ENCODE measurements around the gene FNDC3B.
"Not testable (repeated sequence)": the region's sequence is repeated elsewhere in the genome, so short reads cannot be mapped to it uniquely, and the experiment has no call there.

Gene FNDC3B

DNA sequence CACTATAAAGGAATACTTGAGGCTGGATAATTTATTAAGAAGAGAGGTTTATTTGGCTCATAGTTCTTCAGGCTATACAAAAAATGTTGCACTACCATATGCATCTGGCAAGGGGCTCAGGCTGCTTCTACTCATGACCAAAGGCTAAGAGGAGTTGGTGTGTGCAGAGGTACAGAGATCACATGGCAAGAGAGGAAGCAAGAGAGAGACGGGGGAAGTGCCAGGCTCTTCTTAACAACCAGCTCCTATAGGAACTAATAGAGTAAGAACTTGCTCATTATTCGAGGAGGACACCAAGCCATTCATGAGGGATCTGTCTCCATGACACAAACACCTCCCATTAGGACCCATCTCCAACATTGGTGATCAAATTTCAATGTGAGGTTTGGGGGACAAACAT is 6.0 kb upstream of the FNDC3B start:
- no peak for DNase-seq

DNA sequence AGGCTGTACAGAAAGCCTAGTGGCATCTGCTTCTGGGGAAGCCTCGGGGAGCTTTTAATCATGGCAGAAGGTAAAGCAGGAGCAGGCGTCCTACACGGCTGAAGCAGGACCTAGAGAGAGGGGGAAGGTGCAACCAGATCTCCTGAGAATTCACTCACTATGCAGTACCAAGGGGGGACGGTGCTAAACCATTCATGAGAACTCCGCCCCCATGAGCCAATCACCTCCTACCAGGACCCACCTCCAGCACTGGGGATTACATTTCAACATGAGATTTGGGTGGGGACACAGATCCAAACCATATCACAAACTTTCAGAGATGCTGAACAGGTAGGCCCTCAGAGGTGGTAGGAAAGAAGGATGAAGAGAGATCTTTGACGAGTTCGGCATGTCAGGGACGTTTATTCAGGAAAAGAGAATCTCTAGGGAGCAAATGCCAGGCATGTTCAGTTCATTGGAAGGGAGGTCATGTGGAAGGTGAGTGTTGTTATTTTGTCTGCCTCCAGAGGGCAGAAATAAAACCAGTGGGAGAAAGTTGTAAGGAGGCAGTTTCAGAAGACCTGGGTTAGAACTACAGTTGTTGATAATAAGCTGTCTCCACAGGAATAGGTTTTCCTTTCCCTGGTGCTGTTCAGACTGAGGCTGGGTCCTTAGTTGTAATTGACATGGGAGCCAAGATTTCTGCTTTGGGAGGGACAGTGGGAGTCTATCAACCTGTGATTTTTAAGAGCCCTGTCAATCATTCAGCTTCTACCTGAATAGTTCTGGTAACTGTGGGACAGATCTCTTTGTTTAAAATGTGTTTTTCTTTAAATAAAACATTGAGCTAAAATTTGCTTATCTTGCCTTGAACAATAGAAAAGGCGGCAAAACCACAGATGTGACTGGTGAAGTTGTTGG is 4.3 kb upstream of the FNDC3B start:
- DNase-seq, result no peak

DNA sequence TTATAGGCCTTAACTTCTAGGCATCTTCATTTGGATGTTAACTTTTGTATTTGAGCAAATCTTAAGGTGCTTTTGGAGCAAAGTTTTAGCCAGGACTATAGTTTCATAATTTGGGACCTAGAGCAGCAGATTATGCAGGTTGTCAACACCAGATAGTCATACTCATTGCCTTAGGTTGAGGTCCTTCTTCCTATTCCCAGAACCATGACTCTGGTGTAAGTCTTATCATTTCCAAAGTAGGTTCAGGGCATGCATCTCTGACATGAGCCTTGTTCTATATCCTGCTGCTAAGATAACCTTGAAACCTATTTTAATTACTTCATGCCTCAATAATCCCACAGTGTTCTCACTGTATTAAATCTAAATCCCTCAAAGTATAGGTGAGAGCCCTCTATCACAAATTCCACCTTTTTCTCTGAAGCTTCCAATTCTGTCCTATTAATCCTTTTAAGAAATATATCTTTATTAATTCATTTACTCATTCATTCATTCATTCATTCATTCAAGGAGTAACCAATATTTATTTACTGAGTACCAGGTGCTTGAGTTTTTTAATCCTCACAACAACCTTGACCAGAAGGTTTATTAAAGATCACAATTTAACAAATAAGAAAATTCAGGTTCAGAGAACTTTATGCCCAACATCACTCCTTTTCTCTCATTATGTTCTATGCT is 2.7 kb upstream of the FNDC3B start:
- no peak for DNase-seq

DNA sequence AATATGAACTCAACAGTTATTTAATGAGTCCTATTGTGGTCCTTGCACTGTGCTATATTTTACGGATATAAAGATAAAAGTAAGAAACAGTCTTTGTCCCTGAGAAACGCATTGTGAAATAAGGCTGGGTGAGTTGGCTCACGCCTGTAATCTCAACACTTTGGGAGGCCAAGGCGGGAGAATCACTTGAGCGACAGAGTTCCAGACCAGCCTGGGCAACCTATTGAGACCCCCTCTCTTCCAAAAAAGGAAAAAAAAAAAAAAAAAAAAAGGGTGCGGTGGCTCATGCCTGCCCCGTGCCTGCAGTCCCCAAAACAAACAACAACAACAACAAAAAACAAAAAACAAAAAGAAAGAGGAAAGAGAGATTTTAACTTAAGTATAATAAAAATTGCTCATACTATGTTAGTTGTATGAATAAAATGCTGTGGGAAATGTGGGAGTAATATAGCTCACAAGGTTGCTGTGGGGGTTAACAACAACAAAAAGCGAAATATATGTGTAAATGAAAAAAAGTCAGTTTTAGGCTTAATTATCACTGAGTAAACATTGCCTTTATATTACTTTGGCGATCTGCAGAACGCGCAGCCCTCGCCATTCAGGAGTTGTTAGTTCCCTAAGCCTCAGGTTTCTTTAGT is 461 bp upstream of the FNDC3B start:
- no peak for DNase-seq

DNA sequence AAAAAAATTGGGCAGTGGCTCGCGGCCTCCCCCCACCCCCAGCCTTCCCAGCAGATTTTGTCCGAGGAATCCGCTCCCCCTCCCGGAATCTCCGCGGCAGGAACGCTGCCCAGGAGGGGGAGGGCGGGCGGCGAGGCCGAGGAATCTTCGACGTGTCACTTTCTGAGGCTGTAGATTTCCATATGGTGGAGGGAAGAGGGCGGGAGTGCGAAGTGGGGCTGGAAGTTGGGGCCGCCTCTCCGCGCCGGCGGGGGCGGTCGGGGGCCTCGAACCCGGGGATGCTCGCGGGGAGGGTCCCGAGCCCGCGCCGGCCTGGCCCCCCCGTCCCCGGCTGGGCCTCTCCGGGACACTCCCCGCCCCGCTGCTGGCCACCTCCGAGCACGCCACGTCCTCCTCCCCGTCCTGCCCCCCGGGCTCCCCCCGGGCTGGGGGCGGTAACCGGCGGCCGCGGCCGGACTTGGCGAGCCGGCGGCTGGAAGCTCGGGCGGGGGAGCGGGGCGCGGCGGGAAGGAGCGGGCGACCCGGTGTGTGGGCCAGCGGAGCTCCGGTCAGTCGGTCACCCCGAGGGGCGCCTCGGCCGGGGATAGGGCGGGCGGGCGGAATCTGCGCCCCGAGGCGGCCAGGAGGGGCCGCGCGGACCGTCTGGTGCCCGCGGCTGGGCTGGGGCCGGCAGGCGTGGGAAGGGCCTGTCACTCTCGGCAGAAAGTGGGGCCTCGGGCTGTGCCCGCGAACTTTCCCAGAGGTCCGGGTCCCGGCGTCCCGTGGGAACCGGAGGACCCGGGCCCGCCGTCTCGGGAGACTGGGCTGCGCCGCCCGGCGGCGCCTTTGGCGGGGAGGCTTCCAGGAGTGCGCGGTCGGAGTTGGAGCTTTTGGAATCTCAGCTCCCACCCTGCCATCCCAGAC is 951 bp downstream of the FNDC3B start:
- no peak for DNase-seq

DNA sequence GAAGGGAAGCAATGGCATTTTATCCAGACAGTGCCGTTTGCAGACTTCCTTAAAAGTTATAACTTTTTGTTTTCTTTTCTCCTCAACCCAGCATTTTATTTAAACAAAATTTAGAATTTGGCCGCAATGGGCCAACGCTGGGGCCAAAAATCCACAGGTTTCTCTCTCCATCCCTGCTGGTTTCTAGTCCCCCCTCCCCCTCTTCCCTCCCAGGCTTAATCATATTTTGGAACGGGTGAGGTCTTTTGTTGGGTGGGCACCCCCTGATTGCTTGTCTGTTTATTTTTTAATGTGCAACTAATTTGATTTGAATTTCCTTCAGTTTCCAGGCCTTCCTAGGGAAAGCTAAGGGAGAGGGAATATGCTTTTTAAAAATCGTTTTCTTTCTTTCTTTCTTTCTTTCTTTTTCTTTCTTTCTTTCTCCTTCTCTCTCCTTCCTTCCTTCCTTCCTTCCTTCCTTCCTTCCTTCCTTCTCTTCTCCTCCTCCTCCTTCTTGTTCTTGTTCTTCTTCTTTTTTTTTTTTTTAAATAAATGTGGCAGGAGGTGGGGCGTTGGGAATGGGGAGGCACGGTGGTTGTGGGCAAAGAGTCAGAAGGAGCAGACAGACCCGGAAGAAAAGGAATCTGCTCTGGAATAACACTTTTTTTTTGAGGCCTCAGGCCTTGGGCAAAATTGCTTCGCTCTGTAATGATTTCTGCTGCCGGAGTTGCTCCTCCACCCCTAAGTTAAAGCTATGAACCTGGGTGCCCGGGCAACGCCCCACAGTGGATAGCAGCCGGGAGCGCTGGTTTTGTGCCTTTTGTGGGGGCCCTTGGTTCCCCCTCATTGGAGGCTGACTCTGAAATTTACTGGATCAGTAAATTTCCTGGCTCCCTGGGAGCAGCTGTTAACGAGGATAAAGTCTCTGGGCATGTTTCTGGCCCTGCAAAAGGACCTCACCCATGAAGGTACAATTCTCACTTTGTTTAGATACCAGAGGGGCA is 1.9 kb downstream of the FNDC3B start:
- DNase-seq, result no peak

- no peak for DNase-seq
These were observed 2.8 kb downstream of the FNDC3B start for GRCh38 chr3:172042136-172042662.

DNA sequence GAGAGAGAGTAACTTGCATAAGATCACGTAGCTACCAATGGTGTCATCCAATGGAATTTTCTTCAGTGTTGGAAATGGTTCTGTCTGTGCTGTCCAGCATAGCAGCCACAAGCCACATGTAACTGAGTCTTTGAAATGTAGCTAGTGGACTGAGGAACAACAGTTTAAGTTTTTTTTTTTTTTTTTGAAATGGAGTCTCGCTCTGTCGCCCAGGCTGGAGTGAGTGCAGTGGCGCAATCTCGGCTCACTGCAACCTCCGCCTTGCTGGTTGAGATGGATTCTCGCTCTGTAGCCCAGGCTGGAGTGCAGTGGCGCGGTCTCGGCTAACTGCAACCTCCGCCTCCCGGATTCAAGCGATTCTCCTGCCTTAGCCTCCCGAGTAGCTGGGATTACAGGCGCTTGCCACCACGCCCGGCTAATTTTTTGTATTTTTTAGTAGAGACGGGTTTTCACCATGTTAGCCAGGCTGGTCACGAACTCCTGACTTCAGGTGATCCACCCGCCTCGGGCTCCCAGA is 3.3 kb downstream of the FNDC3B start:
- DNase-seq, result not testable (repeated sequence)

DNA sequence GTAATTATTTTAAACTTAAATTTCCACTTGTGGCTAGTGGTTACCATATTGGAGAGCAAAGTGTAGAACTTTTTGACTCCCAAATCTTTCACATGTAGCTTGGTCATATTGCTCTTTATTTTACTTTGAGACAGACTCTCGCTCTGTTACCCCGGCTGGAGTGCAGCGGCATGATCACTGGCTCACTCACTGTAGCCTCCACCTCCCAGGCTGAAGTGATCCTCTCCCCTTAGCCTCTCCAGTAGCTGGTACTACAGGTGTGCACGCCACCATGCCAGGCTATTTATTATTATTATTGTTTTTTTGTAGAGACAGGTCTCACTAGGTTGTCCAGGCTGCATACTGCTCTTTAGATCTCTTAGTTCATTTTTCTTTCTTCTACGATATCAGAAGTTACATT is 3.9 kb downstream of the FNDC3B start:
- DNase-seq, result no peak

- no peak for DNase-seq
These were observed 4.4 kb downstream of the FNDC3B start for GRCh38 chr3:172043766-172044165.

DNA sequence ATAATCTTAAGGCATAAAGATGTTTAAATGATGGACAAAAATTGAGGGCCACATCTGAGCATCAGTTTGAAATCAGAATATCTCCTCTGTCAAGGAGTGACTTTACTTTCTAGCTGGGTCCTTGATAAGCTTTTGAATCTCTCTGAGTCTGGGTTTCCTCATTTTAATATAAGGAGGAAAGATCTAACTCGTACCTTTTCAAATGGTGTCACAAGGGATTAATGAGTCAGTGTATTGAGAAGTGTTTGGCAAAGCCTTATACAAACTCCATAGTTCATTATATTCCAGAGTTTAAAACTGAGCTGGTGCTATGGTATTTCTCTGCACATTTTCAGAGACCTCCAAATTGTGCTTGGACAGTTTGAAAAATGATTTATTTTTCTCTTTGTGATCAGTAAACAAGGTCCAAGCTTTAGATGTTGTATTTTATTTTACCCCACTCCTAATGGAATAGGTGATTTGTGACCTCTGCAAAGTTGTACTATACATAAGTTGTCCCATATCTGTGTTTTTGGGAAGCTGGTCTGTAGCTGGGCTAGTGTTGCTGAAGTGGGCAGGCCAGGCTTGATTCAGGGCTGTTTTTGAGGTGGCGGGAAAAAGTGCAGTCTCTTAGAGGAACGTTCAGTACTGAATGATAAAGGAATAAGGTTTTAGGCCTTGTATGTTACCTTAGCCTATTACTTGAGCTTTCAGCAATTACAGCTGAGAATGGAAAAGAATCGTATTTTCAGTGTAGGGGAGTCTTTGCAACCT is 5.6 kb downstream of the FNDC3B start:
- no peak for DNase-seq

DNA sequence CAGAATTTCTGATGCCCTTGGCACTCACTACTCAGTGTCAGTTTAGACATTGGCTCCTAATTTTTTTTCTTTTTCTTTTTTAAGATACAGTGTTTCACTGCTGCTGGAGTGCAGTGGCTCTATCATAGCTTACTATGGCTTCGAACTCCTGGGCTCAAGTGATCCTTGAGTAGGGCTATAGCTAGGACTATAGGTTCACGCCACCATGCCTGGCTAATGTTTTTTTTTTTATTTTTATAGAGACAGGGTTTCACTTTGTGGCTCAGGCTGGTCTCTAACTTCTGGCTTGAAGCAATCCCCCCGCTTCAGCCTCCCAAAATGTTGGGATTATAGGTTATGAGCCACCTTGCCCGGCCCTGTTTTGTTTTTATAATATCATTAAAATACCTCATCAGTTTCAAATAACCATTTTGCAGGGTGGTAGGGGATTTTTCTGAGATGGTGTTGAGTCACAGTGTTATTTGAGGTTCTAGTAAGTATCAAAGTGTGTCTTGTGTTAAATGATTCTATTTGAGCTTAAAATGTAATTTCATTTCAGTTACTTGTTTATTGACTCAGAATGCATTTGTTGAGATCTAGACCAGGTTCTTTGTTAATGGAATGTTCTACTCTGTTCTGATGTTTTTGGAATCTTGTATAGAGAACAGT is 7.0 kb downstream of the FNDC3B start:
- no peak for DNase-seq

DNA sequence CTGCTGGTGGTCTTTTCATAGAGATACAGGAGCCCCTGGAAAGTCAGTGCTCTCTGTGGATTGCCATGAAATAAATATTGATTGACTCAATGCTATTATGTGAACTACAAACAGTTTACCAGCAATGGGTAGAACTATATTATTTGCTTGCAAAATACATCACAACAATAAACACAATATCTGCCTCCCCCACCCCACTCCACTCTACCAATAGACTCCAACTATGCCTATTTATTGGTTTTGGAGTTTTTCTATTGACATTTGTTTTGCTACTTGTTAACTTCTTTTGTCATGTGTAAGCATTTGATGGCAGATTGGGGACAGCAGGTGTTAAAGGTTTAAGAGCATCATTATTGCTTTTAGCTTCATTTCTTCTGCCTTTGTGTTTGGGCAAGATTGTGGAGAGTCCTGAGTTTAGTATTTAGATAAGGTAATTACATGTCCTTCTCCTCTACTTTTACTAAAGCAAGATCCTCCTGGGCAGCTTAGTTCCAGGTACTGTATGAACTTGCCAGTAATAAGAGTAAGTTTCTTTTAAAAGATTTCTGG is 8.3 kb downstream of the FNDC3B start:
- DNase-seq, result no peak

- DNase-seq, result no peak
These were observed 9.2 kb downstream of the FNDC3B start for GRCh38 chr3:172048599-172048998.

DNA sequence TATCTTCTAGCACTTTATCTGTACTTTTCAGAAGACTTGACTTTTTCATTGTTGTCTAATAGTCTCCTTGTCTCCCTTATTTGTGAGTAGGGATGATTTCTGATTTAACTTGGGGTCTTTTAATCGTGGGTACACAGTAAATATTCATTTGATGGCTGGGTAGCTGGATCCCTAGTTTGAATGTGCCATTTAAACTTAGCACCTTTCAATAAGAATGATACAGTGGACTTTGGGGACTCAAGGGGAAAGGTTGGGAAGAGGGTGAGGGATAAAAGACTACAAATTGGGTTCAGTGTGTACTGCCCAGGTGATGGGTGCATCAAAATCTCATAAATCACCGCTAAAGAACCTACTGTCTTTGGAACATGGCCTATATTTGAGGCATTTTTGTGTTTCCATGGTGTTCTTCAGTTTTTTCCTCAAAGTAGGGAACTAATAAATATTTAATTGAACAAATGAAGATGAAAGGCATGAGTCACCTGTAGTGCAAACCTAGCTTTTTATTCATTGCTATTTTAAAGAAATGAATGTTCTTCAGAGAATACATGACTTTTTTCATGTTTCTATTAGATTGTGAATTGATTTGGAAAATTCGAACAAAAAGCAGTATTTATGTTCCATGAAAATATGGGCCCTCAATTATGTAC is 12.1 kb downstream of the FNDC3B start:
- DNase-seq, result no peak

DNA sequence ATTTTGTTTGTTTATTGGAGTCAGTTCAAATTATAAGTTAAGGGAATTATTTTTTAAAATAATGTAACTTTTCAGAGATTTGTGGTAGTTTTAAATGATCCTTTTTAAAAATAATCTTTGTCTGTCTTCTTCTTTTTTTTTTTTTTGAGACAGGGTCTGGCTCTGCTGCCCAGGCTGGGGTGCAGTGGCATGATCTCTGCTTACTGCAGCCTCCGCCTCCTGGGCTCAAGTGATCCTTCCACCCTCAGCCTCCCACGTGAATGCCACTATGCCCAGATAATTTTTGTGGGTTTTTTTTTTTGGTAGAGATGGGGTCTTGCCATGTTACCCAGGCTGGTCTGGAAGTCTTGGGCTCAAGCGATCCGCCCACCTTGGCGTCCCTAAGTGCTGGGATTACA is 12.6 kb downstream of the FNDC3B start:
- no peak for DNase-seq

GRCh38 chr3:172052405-172052804 is 13.0 kb downstream of the FNDC3B start:
- DNase-seq, result no peak

- no peak for DNase-seq
These were observed 14.9 kb downstream of the FNDC3B start for GRCh38 chr3:172054115-172054764.
